Caco-2 (cell line): ENCODE data around the gene PAK1. TPM values are rescaled to one million over a fixed set of nuclear protein-coding genes. Genes with fewer than 3 reads are reported as not detected.
A peak's percentile ranks its signal among the peaks of the same experiment; 100 is the strongest.

Source experiments
- BruUV-seq: library from RNA; stranded (reverse); fragments of 400-500 nt; replicated peaks from 2 replicates; lab custom pipeline; 2021; lab: Mats Ljungman, UMichigan
- CTCF ChIA-PET: fragments of 300-600 bp; sonication (Branson Sonifier 250); formaldehyde crosslinking; loops from one replicate; lab custom pipeline; 2022; ENCODE audit warnings: antibody characterized with exemption; lab: Charles Lee
- POLR2A ChIA-PET: fragments of 300-600 bp; sonication (Branson Sonifier 250); formaldehyde crosslinking; loops from one replicate; lab custom pipeline; 2022; ENCODE audit warnings: antibody characterized with exemption; lab: Charles Lee
- DNase-seq, 2 experiments: peaks; one replicate each; pipeline versions ENCODE4 v3.0.0 to v3.0.0-alpha.2; 2020 to 2022
- H3K27me3 ChIP-seq: replicated peaks from 2 replicates; pipeline ENCODE4 v1.6.0; 2011; ENCODE audit warnings: low read length; ENCODE audit not compliant: control insufficient read depth, insufficient read depth
- H3K36me3 ChIP-seq: 2 replicates; pipeline ENCODE4 v1.5.1; 2011; ENCODE audit warnings: low read length; ENCODE audit not compliant: control insufficient read depth, insufficient read depth
- H3K4me1 ChIP-seq: fragments of 250-450 bp; sonication (Bioruptor Pico); 2 replicates; pipeline ENCODE4 v1.5.1; 2020; ENCODE audit warnings: mild to moderate bottlenecking
- H3K4me3 ChIP-seq: 2 replicates; pipeline ENCODE4 v1.5.1; 2011; ENCODE audit warnings: low read depth, mild to moderate bottlenecking, control low read depth, low read length
- H3K9me3 ChIP-seq: fragments of 250-450 bp; sonication (Bioruptor Pico); 2 replicates; pipeline ENCODE4 v1.5.1; 2020; ENCODE audit warnings: mild to moderate bottlenecking, moderate library complexity
- H3K27ac Mint-ChIP-seq: one replicate; pipeline ENCODE4 v1.8.0; 2022; ENCODE audit warnings: mixed read lengths; ENCODE audit not compliant: unreplicated experiment
- H3K27me3 Mint-ChIP-seq: one replicate; pipeline ENCODE4 v1.8.0; 2022; ENCODE audit warnings: mixed read lengths; ENCODE audit not compliant: insufficient read depth, unreplicated experiment
- H3K36me3 Mint-ChIP-seq: one replicate; pipeline ENCODE4 v1.8.0; 2022; ENCODE audit warnings: mild to moderate bottlenecking, mixed read lengths; ENCODE audit not compliant: insufficient read depth, unreplicated experiment
- H3K4me1 Mint-ChIP-seq: one replicate; pipeline ENCODE4 v1.8.0; 2022; ENCODE audit warnings: low read depth, mixed read lengths; ENCODE audit not compliant: unreplicated experiment
- H3K4me3 Mint-ChIP-seq: one replicate; pipeline ENCODE4 v1.8.0; 2022; ENCODE audit warnings: mild to moderate bottlenecking, moderate library complexity, mixed read lengths; ENCODE audit not compliant: unreplicated experiment
- H3K9me3 Mint-ChIP-seq: one replicate; pipeline ENCODE4 v1.8.0; 2022; ENCODE audit warnings: mixed read lengths; ENCODE audit not compliant: unreplicated experiment
- intact Hi-C: fragments of 100-400 bp; cut with micrococcal nuclease; formaldehyde crosslinking; loops from one replicate; pipeline ENCODE4 v1.10.0; 2022; ENCODE audit not compliant: unreplicated experiment
- total RNA-seq: library from RNA; stranded (reverse); gene quantifications from 2 replicates; pipeline ENCODE4 v1.2.3, GENCODE V29; 2022
- TF ChIP-seq, protein P1 (sequence below), 2 experiments: fragments of 200-600 bp in 1 of 2; IDR thresholded peaks; 1 replicate in 1 of 2; 2 replicates in 1 of 2; pipeline versions ENCODE4 v1.5.1 to v1.8.0; 2011 to 2022; ENCODE audit warnings: antibody characterized with exemption in 1 of 2, control low read depth in 1 of 2, inconsistent platforms in 1 of 2, low read depth in 1 of 2, low read length in 1 of 2, mild to moderate bottlenecking in 1 of 2, moderate library complexity in 1 of 2; ENCODE audit not compliant: insufficient read depth in 1 of 2, severe bottlenecking in 1 of 2, unreplicated experiment in 1 of 2

The PAK1 gene
- total RNA-seq, 1 experiment from 2014 or later = 81.1 TPM

DNA sequence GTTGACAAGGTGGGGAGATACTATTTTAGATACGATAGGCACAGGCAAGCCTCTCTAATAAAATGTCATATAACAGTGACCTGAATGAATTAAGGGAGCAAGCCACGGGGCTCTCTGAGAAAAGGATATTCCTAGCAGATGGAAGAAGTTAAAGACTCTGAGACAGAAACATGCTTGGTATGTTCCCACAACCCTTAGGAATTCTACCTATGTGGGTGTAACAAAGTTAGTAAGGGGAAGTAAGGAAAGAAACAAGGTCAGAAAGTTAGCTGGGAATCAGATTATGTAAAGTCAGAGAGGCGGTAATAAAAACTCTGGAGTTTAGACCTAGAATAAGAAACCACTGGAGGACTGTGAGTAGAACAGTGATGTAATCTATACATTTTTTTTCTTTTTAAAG is 112.7 kb downstream of the PAK1 start:
- TF ChIP-seq, protein P1, sequence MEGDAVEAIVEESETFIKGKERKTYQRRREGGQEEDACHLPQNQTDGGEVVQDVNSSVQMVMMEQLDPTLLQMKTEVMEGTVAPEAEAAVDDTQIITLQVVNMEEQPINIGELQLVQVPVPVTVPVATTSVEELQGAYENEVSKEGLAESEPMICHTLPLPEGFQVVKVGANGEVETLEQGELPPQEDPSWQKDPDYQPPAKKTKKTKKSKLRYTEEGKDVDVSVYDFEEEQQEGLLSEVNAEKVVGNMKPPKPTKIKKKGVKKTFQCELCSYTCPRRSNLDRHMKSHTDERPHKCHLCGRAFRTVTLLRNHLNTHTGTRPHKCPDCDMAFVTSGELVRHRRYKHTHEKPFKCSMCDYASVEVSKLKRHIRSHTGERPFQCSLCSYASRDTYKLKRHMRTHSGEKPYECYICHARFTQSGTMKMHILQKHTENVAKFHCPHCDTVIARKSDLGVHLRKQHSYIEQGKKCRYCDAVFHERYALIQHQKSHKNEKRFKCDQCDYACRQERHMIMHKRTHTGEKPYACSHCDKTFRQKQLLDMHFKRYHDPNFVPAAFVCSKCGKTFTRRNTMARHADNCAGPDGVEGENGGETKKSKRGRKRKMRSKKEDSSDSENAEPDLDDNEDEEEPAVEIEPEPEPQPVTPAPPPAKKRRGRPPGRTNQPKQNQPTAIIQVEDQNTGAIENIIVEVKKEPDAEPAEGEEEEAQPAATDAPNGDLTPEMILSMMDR (IDR thresholded peaks at IDR 0.05; ENCODE audit: insufficient read depth in 1 of 2, low read depth in 1 of 2, low read length in 1 of 2, severe bottlenecking in 1 of 2, unreplicated experiment in 1 of 2) = no peak
- H3K9me3 Mint-ChIP-seq = peaks cover 50% of the 10 kb centered on the region
- Histone ChIP-seq H3K4me1 (peaks cover 19% of the 10 kb centered on the region), H3K27me3 (no peaks in the 10 kb centered on the region), H3K9me3 (peaks cover 24% of the 10 kb centered on the region), H3K4me3 (no peak overlapping the region), H3K36me3 (peaks cover 5% of the 10 kb centered on the region; the same call in 1 of the 2 replicates)
- H3K27me3 Mint-ChIP-seq = no peaks in the 10 kb centered on the region
- intact Hi-C loops = no loop called here
- H3K4me3 Mint-ChIP-seq = no peak overlapping the region
- H3K36me3 Mint-ChIP-seq = peaks cover 13% of the 10 kb centered on the region
- peaks cover 9% of the 10 kb centered on the region for H3K4me1 Mint-ChIP-seq
- DNase-seq = peak in 1 of 2 experiments; percentile 37
- POLR2A ChIA-PET = no interaction called here
- BruUV-seq = no TSS peak
- CTCF ChIA-PET = interaction anchor here (0.6 kb wide), 1 partner anchor 271 kb away, joined by 4 read pairs; no protein-coding TSS in a partner anchor
- peak overlapping the region; percentile 14 for H3K27ac Mint-ChIP-seq

DNA sequence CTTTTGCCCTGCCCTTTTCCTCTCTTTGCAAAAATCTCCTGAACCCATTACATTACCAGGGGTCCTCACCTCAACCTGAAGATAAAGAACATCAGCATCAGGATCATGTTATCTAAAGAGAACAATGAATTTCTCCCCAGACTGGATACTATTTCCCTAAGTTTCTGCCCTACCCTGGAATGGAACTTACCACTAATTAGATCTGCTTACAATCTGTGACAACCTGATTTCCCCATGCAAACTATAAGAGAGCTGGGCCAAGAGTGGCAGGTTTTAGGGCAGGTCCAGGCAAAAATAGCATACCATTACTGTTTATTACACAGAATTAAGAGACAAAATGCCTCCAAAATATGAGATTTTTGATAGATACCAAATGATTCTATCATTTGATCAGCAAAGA is 114.4 kb downstream of the PAK1 start:
- Histone ChIP-seq H3K27me3 (no peaks in the 10 kb centered on the region), H3K9me3 (peaks cover 20% of the 10 kb centered on the region), H3K36me3 (peaks cover 8% of the 10 kb centered on the region), H3K4me3 (no peak overlapping the region), H3K4me1 (peaks cover 19% of the 10 kb centered on the region)
- DNase-seq = no peak
- Mint-ChIP-seq H3K9me3 (peaks cover 40% of the 10 kb centered on the region), H3K27me3 (no peaks in the 10 kb centered on the region), H3K27ac (no peak overlapping the region), H3K36me3 (peaks cover 7% of the 10 kb centered on the region), H3K4me1 (peaks cover 9% of the 10 kb centered on the region), H3K4me3 (no peak overlapping the region)
- TF ChIP-seq, protein P1 (IDR thresholded peaks at IDR 0.05; ENCODE audit: insufficient read depth in 1 of 2, low read depth in 1 of 2, low read length in 1 of 2, severe bottlenecking in 1 of 2, unreplicated experiment in 1 of 2) = no peak
- intact Hi-C loops = no loop called here
- ChIA-PET CTCF (no interaction called here), POLR2A (no interaction called here)
- no TSS peak for BruUV-seq

DNA sequence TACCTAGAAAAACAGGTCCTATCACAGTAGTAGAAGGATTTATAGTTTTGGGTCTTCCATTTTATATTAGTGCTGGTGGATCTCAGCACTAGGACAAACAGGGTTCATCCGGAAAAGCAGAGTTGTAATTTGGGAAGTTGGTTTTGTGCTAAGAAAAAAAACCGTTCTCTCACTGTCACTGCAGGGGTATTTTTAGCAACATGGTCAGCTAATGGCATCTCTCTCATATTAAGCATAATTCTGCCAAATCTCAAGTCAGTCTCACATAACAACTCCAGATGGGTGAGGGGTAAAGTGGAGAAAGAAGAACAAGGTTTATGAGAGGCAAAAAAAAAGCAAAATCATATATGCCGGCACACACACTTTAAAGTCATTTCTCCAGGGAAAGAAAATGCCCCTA is 120.8 kb downstream of the PAK1 start:
- no peaks in the 10 kb centered on the region for H3K27me3 ChIP-seq
- no peak overlapping the region for H3K4me3 Mint-ChIP-seq
- POLR2A ChIA-PET = no interaction called here
- no peak overlapping the region for H3K4me3 ChIP-seq
- H3K27ac Mint-ChIP-seq = no peak overlapping the region
- no peaks in the 10 kb centered on the region for H3K4me1 Mint-ChIP-seq
- no peaks in the 10 kb centered on the region for H3K9me3 Mint-ChIP-seq
- H3K4me1 ChIP-seq = no peaks in the 10 kb centered on the region
- TF ChIP-seq, protein P1 (IDR thresholded peaks at IDR 0.05; ENCODE audit: insufficient read depth in 1 of 2, low read depth in 1 of 2, low read length in 1 of 2, severe bottlenecking in 1 of 2, unreplicated experiment in 1 of 2) = no peak
- no peaks in the 10 kb centered on the region for H3K27me3 Mint-ChIP-seq
- H3K9me3 ChIP-seq = no peaks in the 10 kb centered on the region
- peaks cover 7% of the 10 kb centered on the region for H3K36me3 Mint-ChIP-seq
- intact Hi-C loops = no loop called here
- no peak for DNase-seq
- BruUV-seq = no TSS peak
- peaks cover 4% of the 10 kb centered on the region for H3K36me3 ChIP-seq
- CTCF ChIA-PET = no interaction called here
